Omental fat pad (tissue), 4 donors: ENCODE results near the gene CELA2A. TPM values are rescaled to one million over a fixed set of nuclear protein-coding genes. Genes with fewer than 3 reads are reported as not detected.
"Not testable (repeated sequence)": the region's sequence is repeated elsewhere in the genome, so short reads cannot be mapped to it uniquely, and the experiment has no call there.

Source experiments
- ATAC-seq: fragments of 150-250 bp; one replicate; pipeline ENCODE4 v1.9.1; 2016; ENCODE audit warnings: mild to moderate bottlenecking, moderate library complexity; ENCODE audit not compliant: low FRiP score
- DNase-seq: peaks from one replicate; pipeline ENCODE4 v3.0.0-alpha.2; 2019; ENCODE audit warnings: low spot score
- total RNA-seq, 4 donors: library from RNA; depleted of rRNA; stranded (reverse); fragments of >200 nt; gene quantifications; one replicate each; pipeline ENCODE4 v1.1.0, GENCODE V29; 2016
- TF ChIP-seq, protein P1 (sequence below), 3 donors: fragments of 450-650 bp; IDR thresholded peaks; one replicate each; pipeline ENCODE4 v1.5.1; 2016 to 2017; ENCODE audit warnings: antibody characterized with exemption in 3 of 3, mild to moderate bottlenecking in 3 of 3, moderate library complexity in 2 of 3

CELA2A gene
- total RNA-seq, 4 donors from 2014 or later, result not detected

DNA sequence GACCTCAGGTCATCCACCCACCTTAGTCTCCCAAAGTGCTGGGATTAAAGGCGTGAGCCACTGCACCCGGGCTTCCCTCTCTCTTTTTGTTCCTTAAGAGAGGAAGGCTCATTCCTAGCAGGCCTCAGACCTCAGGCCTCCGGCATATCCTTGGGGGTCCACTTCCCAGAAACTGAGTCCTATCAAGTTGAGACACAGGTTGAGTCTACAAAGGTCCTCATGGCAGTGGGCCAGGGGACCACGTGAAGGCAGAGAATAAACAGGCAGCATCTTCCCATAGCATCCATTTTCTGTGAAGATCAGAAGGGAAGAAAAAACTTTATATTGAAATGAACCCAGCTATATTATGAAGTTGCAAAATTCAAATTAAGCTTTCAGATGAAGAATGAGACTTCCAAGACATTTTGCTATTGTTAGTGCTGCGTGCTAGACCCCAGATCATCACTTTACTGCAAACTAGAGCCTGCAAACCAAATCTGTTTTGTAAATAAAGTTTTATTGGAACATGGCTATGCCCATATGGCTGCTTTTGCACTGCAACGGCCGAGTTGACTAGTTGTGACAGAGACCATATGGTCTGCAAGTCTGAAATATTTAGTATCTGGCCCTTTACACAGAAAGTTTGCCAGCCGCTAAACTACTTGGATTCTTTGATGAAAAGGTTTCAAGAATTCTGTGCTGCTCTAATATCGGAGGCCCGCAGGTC, 3.5 kb upstream of the CELA2A start:
- ATAC-seq (no peak), DNase-seq (no peak)
- TF ChIP-seq, protein P1, sequence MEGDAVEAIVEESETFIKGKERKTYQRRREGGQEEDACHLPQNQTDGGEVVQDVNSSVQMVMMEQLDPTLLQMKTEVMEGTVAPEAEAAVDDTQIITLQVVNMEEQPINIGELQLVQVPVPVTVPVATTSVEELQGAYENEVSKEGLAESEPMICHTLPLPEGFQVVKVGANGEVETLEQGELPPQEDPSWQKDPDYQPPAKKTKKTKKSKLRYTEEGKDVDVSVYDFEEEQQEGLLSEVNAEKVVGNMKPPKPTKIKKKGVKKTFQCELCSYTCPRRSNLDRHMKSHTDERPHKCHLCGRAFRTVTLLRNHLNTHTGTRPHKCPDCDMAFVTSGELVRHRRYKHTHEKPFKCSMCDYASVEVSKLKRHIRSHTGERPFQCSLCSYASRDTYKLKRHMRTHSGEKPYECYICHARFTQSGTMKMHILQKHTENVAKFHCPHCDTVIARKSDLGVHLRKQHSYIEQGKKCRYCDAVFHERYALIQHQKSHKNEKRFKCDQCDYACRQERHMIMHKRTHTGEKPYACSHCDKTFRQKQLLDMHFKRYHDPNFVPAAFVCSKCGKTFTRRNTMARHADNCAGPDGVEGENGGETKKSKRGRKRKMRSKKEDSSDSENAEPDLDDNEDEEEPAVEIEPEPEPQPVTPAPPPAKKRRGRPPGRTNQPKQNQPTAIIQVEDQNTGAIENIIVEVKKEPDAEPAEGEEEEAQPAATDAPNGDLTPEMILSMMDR (IDR thresholded peaks at IDR 0.05), result no peak

DNA sequence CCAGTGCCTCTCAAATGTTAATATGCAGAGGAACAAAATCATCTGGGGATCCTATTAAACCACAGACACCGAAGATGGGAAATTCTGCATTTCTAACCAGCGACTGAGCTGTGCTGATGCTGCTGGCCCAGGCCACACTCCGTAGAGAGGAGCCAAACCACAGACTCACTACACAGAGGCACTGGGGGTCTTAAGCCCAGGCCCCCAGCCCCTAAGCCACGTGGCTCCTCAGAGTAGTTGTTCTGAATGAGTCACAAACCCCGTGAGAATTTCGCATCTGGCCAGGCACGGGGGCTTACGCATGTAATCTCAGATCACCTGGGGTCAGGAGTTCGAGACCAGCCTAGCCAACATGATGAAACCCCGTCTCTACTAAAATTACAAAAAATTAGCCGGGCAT, 2.8 kb upstream of the CELA2A start:
- no peak for DNase-seq

DNA sequence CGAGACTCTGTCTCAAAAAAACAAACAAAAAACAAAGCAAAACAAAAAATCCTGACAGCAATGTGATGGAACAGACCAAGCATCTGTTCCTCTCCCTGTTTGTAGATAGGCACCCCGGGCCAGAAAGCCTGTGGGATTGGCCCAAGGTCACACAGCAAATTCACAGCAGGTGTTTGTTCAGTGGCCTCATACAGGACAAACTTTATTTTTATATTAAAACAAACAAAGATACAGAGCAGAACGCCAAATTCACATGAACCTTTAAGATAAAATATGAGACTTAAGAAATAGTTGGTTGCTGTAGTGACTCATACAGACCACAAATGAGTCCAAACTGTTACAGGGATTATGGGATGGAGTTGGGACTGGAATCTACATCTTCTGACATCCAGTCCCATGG, 2.3 kb upstream of the CELA2A start:
- ATAC-seq (no peak), DNase-seq (no peak)
- TF ChIP-seq, protein P1 (IDR thresholded peaks at IDR 0.05), result no peak

More for the DNA sequence above, 2.8 kb upstream of the CELA2A start:
- ATAC-seq, result no peak
- TF ChIP-seq, protein P1 (IDR thresholded peaks at IDR 0.05), result no peak

DNA sequence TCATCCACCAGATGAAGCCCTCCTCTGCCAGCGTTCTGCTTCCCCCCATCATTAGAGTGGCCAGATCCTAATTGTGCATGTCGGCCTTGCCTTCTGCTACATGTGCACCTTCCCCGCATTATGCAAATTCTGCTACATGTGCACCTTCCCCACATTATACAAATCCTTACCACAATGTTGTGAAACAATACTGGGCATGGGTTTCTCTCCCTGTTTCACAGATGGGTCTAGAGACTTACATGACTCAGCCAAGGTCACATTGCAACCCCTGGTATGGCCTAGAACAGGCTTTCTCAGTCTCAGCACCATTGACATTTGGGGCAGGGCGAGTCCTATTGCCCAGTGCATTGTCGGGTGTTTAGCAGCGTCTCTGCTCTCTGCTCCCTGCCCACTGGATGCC, 1.0 kb upstream of the CELA2A start:
- no peak for DNase-seq
- TF ChIP-seq, protein P1 (IDR thresholded peaks at IDR 0.05), result no peak
- ATAC-seq, result no peak

DNA sequence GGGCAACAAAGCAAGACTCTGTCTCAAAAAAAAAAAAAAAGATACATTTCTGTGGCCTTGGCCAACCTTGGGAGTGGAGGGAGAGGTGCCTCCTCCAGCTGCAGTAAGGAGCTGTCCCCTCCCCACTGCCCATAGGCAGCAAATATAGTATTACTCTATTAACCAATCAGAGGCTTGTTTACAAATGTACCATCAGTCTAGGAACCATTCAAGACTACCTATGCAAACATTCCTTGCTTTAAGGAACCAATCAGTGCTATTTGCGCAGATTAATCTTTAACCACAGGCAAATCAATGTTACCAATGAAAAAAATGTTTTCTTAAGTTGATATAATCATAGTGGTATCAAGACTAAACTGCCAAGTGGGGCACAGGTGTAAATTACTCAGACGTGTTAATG, 1.1 kb downstream of the CELA2A start:
- ATAC-seq (no peak), DNase-seq (no peak)
- TF ChIP-seq, protein P1 (IDR thresholded peaks at IDR 0.05), result no peak

- not testable (repeated sequence) for ATAC-seq, DNase-seq
Measured at GRCh38 chr1:15458388-15458787, 1.9 kb downstream of the CELA2A start.

- TF ChIP-seq, protein P1 (IDR thresholded peaks at IDR 0.05), result no peak
- DNase-seq (no peak), ATAC-seq (no peak)
Measured at GRCh38 chr1:15459771-15460707, 3.5 kb downstream of the CELA2A start.
